GM19351 (cell line): Measurements from ENCODE around the gene TPPP.
"Not testable (repeated sequence)": the region's sequence is repeated elsewhere in the genome, so short reads cannot be mapped to it uniquely, and the experiment has no call there.

ENCODE experiments used
- ATAC-seq: cut with Tn5 transposase; IDR thresholded peaks from one replicate; pipeline ENCODE4 v1.9.1; 2021; ENCODE audit warnings: mild to moderate bottlenecking, moderate library complexity; ENCODE audit not compliant: unreplicated experiment

Gene TPPP

DNA sequence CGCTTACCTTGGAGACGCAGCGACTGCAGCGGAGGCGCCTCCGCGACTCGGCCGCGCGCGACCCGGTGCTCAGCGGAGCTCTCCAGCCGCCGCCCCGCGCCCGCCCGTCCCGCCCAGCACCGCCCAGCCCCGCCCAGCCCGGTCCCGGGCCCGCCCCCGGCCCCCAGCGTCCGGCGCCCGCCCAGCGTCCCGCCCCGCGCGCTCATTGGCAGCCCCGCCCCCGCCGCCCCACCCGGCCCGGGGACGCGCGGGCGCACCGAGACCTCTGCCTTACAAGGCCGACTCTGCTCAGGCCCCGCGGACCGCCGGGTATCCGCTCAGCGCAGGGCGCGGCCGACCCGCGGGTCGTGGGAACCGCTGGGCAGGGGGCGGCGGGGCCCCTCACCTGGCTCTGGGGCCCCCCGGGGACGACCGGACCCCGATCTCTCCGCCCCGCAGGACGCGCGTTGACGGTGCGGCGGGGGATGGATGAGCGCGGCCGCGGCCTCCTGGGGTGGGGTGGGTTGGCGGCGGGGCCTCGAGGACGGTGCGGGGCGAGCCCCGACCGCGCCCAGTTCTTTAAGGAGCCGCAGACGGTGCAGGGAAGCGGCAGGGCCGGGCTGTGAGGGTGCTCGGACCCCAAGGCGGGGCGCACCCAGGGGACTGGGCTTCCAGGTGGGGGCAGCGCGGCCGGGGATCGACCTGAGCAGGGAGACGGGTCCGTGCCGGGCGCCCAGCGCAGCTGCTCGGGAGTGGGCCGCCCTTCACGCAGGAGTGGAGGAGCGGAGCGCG, at the start of gene TPPP:
Gene TPPP, minus strand, starts transcription at position 82 of the 771 bp plus-strand sequence. CDS start 15,292 bp downstream, outside the sequence.
- peak; percentile 83 for ATAC-seq

DNA sequence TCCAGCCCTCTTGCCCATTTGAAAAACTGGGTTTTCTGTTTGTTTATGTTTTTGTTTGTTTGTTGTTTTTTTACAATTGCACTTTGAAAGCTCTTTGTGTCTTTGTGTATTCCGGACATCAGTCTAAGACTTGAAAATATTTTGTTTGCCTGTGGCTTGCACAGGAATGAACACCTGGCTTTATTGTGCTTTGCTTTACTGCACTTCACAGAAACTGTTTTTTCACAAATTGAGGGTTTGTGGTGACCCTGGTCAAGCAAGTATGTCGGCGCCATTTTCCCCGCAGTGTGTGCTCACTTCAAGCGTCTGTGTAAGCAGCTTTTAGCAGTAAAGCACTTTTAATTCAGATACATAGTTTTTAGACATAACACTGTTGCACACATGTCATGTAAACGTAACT, 49.1 kb upstream of the TPPP start:
- not testable (repeated sequence) for ATAC-seq

DNA sequence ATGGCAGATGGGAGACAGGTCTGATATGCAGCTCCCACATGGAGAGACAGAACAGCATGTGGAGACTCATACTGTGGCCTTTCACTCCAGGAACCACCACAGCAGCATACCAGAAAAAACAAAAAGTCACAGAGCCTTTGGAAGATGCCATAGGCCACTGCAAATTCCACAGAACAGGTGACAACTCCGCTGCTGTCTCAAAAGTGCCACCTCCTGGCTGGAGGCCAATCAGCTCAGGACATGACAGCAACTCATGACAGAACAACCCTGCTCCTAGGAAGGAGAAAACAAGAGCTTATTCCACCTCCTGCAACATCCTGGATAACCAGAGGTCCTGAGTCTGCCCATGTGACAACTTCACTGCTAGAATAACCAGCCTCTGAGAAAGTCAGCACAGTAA, 41.0 kb upstream of the TPPP start:
- not testable (repeated sequence) for ATAC-seq

DNA sequence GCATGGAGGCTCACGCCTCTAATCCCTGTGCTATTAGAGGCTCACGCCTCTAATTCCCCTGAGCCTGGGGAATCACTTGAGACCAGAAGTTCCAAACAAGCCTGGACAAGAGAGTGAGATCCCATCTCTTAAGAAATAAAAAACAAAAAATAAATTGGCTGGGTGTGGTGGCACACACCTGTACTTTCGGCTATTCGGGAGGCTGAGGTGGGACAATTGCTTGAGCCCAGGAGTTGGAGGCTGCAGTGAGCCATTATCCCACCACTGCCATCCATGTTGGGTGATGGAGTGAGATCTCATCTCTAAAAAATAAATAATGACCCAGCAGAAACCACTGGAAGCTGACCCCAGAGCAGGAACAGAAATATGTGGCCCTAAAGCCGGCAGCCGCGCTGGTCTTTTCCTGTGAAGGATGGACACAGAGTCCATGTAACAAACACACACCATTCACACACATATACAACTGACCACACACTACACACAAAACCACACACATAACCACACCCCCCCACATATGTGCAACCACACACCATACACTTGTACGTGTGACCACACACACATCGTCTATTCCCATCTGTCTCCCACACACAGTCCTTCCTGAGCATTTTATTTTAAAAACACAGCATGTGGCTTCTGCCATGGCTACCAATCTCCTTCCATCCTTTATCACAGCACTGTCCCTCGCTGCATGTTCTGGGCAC, 39.8 kb upstream of the TPPP start:
- ATAC-seq = not testable (repeated sequence)

DNA sequence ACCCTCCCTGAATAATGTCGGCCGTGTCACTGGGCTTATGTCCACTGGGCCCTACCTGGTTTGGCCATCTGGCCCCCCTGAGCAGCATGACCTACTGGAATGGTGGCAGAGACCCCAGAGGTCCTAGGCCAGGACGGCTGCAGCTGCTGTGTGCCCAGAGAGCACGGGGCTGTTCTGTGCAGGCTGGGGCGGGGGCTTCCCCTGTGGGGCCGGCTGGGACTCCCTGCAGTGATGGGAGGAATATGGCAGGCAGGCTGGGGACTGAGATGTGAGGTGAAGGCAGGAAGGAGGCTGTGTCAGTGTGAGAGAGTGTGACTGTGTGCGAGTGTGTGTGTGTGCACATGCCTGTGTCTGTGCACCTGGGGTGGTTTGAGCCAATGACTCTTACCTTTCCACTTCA, 36.1 kb upstream of the TPPP start:
- not testable (repeated sequence) for ATAC-seq

DNA sequence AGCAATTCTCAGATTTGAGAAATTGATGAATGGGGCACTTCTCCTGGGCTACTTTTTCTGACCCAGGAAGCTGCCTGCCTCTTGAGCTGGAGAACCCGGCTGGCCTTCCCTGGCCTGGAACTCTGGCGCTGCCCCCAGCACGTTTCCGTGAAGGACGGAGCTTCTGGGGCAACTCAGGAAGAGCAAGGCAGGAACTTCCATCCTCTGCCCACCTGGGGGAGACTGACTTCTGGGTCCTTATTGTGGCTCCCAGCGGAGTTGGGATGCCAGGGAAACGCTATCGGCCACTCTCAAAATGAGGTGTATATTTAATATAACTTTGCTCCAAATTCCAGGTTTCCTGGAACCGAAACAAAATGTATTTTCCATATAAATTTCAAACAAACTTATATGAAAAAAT, 33.9 kb upstream of the TPPP start:
- not testable (repeated sequence) for ATAC-seq

DNA sequence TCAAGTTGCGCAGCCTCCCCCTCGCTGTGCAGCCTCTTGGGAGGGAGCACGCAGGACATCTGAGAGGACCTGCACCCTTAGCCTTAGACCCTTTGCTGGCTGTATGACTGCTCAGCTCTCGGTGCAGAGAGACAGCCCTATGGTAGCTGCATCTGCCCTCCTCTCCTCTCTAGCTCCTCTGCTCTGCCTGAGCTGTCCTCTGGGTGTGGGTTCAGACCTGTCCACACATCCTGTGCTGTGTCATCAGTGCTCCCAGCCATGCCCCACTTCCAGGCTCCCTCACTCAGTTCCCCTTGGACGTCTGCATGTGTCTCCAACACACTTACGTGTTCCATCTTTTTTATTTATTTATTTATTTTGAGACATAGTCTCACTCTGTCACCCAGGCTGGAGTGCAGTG, 30.7 kb upstream of the TPPP start:
- ATAC-seq = not testable (repeated sequence)

DNA sequence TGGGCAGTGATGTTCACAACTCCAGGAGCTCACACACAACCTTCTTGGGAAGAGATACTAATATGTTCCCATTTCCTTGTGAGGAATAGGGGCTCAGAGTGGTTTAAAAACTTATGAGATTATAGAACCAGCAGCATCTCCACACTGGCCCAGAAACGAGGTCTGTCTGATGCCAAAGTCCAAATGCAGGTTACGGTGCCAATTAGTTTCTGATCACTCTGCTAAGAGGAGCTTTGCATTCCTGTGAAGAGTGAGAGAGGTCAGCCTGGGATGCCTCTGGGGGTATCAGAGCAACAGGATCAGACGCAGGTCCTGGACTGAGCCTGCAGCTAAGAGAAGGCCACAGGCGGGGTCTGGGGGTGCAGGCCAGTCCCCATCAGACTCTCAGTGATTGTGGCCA, 30.2 kb upstream of the TPPP start:
- ATAC-seq = not testable (repeated sequence)

DNA sequence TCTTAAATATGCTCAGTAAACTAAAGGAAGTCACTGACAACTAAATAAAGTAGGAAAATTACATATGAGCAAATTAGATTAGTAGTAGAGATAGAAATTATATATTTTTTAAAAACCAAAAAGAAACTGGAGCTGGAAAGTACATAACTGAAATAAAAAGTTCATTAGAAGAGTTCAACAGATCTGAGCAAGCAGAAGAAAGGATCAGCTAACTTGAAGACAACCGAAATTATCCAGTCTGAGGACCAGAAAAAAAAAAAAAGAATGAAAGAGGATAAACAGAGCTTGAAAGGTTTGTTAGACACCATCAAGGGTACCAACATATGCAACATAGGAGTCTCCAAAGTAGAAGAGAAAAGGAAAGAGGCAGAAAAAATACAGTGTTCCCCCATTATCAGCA, 26.2 kb upstream of the TPPP start:
- ATAC-seq = not testable (repeated sequence)

DNA sequence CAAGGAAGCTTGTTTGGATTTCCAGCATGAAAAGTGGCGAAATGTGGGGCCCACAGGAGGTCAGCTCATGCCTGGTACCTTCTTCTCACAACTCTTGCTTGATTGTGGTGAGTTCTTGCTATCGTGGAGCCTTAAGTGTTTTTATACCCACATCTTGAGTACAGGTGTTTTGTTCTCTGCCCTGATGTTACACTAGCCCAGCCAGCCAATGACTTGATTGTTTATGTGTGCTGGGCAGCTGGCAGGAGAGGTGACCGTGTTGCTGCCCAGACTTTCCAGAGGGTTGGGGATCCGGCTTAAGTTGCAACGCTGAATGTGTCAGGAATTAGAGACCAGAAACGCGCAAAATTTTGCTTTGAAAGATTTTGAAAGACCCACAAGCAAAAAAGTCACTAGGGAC, 24.0 kb upstream of the TPPP start:
- no peak for ATAC-seq

DNA sequence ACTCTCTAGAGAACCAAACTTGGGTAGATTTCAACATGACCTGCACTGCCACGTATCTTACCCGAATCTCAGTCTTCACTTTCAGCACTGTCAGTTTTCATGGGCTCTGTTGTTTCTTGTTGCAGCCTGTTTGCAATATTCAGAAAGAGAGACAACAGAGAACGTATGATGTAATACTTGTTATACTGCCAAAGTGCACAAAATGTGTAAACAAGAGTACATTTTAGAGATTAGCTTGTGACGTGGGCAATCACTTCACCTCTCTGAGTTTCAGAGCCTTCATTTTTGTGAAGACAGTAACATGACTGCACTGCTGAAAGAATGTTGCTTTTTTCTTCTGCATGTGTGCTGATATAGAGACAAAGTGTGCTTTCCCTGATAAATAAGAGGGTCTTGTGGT, 23.6 kb upstream of the TPPP start:
- not testable (repeated sequence) for ATAC-seq

DNA sequence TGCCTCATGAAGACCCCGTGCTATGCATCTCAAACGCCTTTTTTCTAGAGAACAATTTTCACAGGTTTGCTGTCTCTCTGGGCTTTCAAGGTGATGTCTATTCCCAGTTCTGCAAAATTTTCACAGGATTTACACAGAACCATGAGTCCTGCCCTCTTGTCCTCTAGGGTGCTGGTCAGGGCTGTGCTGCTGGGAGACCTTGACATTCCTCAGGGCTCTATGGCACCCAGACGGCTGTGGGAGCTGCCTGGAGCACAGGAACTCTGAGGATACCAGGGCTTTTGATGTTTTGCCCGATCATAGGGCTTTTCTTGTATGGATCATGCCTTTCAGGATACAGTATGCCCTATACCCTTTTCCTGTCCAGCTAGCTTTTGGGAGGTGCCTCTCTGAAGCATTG, 22.5 kb upstream of the TPPP start:
- ATAC-seq = not testable (repeated sequence)

DNA sequence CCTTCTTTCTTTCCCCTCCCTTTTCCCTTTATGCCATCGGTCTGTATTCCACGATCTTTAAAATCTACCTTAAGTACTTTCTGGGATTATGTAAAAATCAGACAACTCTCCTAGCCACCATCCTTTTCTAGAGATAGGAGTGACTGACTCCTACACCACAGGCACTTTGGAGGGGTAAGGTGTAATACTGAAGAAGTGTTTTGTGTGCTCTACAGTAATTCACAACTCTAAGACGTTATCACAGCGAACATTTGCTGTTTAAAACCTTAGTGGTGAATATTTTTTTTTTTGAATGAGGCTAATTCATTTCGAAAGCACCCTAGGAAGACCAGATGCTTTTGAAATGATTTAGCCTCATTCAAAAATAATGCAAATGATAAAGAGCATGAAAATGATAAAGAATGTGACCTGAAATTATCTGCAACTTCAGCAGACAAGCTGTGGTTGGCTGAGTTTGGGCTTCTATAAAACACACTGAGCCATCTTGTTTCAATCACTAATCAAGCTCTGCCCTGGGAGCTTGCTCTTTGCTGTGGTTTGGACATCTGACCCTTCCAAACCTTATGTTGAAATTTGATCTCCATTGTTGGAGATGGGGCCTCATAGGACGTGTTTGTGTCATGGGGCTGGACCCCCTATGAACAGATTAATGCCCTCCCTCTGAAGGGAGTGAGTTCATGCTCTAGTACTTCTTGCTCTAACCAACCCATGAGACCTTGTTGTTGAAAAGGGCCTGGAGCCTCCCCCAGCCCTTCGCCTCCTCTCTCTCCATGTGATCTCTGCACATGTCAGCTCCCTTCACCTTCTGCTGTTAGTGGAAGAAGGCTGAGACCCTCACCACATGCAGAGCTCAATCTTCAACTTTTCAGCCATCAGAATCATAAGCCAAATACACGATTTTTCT, 21.3 kb upstream of the TPPP start:
- not testable (repeated sequence) for ATAC-seq

DNA sequence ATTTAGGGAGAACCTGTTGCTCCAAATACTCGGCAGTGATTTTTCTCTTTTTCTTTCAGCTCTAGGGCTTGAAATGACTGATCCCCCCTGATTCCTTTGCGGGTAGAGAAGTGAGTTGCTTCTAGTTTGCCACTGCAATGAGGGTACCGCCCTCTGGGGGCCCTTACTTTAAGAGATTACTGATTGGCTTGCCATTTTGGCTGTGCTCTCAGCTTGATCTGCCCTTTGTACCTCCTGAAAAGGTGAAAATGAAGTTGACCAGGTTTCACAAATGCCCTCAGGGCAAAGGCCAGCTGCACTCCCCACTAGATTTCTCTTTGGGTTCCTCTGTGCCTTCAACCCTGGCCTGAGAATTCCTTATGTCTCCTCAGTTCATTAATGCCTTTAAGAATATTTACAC, 20.5 kb upstream of the TPPP start:
- ATAC-seq = not testable (repeated sequence)

DNA sequence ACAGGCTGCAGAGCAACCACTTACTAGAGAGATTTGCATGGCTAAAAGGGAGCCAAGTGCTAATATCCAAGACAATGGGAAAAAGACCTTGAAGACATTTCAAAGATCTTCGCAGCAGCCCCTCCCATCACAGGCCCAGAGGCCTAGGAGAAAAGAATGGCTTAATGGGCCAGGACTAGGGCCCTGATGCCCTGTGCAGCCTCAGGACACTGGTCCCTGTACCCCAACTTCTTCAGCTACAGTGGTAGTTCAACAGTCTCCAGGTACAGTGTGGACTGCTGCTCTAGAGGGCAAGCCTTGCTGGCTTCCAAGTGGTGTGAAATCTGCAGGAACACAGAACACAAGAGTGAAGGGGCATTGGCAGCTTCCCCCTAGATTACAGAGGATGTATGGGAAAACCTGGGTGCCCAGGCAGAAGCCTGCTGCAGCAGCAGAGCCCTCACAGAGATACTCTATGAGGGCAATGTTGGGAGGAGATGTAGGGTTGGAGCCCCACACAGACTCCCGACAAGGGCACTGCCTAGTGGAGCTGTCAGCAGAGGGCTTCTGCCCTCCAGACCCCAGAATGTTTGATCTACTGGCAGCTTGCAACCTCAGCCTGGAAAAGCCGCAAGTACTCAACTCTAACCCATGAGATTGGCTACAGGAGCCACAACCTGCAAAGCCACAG, 15.8 kb upstream of the TPPP start:
- not testable (repeated sequence) for ATAC-seq

DNA sequence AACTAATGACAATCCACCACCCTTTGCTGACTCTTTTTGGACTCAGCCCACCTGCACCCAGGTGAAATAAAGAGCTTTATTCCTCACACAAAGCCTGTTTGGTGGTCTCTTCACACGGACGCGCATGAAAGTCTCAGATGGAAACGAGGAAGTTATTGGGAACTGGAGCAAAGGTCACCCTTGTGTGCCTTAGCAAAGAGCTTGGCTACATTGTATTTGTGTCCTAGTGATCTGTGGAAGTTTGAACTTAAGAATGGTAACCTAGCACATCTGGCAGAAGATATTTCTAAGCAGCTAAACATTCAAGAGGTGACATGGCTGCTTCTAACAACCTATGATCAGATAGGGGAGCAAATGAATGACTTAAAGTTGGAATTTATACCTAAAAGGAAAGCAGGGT, 15.2 kb upstream of the TPPP start:
- ATAC-seq = not testable (repeated sequence)

DNA sequence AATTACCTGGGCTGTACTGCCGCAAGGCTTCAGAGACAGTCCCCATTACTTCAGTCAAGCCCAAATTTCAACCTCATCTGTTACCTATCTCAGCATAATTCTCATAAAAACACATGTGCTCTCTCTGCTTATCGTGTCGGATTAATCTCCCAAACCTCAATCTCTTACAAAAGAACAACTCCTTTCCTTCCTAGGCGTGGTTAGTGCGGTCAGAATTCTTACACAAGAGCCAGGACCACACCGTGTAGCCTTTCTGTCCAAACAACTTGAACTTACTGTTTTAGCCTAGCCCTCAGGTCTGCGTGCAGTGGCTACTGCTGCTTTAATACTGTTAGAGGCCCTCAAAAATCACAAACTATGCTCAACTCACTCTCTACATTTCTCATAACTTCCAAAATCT, 13.0 kb upstream of the TPPP start:
- not testable (repeated sequence) for ATAC-seq

DNA sequence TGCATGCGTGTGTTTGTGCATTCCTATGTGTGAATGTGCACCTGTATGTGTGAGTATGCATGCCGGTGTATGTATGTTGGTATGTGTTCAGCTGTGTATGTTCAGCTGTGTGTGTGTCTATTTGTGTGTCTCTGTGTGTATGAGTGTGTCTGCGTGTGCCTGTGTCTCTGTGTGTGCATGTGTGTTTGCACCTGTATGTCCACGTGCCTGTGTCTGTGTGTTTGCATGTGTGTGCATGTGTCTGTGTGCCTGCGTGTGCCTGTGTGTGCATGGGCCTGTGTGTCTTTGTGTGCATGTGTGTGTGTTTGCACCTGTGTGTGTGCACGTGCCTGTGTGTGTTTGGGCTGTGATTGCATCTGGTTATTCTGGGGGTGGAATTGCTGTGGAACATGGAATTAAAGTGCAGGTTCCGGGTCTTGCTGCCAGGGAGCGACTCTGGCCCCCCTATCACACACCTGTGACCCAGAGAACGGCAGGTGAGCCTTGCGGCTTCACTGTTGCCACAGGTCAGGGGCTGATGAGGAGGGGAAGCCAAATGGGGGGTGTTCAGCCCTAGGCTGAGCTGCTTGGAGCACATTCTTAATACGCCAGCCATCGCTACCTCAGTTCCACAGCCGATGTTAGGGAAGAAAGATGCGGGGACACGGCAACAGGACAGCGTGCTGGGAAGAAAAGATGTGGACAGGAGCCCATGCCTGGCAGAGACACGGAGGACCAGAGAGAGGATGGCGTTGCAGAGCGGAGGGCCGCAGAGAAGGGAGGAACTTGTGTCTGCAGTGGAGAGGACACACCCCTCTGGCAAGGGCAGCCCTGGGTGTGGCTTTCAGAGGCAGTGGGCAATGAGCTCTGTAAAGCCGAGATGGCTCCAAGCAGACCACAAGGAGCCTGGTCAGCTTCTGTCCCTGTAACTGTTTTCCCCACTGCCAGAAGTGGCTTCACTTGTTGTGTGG, 3.9 kb upstream of the TPPP start:
- not testable (repeated sequence) for ATAC-seq

DNA sequence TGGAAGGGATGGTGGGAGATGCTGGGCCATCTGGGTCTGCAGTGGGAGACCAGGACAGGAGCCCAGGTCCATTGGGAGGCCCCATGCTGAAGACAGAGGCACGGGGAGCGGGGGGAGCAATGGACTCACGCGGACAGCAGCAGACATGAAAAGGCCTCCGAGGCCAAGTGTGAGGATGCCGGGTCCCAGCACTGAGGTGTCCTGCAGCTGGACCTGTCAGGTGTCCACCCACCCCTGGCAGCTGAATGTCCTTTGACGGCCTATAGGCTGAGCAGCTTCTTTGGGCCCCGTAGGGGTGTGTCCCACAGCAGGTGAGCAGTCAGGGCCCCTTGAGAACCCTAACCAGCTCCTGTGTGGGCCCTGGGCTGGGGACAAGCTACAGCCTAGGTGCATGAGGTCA, 3.0 kb upstream of the TPPP start:
- ATAC-seq = not testable (repeated sequence)
